Neural progenitor cell (in vitro differentiated cells): ENCODE measurements around the gene RTN4RL1. TPM values are rescaled to one million over a fixed set of nuclear protein-coding genes. Genes with fewer than 3 reads are reported as not detected.

Source experiments
- DNase-seq: peaks from one replicate; pipeline ENCODE4 v3.0.0-alpha.2; 2016; ENCODE audit warnings: low spot score
- H2AFZ ChIP-seq: fragments of 200-600 bp; sonication (generic); replicated peaks from 2 replicates; pipeline ENCODE4 v1.6.1; 2016; ENCODE audit warnings: antibody characterized with exemption
- H3F3A ChIP-seq: fragments of 200-600 bp; sonication (generic); 2 replicates; pipeline ENCODE4 v1.6.1; 2016; ENCODE audit warnings: antibody characterized with exemption, low read depth
- H3K27ac ChIP-seq: fragments of 200-600 bp; sonication (generic); 2 replicates; pipeline ENCODE4 v1.5.1; 2016; ENCODE audit warnings: mild to moderate bottlenecking
- H3K27me3 ChIP-seq: fragments of 200-600 bp; sonication (generic); 2 replicates; pipeline ENCODE4 v1.6.1; 2016; ENCODE audit warnings: mild to moderate bottlenecking, moderate library complexity
- H3K36me3 ChIP-seq: fragments of 200-600 bp; sonication (generic); 2 replicates; pipeline ENCODE4 v1.5.1; 2016
- H3K4me1 ChIP-seq: fragments of 200-600 bp; sonication (generic); 2 replicates; pipeline ENCODE4 v1.6.1; 2016; ENCODE audit warnings: mixed run types
- H3K4me2 ChIP-seq: fragments of 200-600 bp; sonication (generic); 2 replicates; pipeline ENCODE4 v1.6.1; 2016
- H3K4me3 ChIP-seq: fragments of 200-600 bp; sonication (generic); 2 replicates; pipeline ENCODE4 v1.5.1; 2016
- H3K79me2 ChIP-seq: fragments of 200-600 bp; sonication (generic); 2 replicates; pipeline ENCODE4 v1.6.1; 2016; ENCODE audit warnings: low read depth
- H3K9ac ChIP-seq: fragments of 200-600 bp; sonication (generic); 2 replicates; pipeline ENCODE4 v1.6.1; 2016
- H3K9me3 ChIP-seq: fragments of 200-600 bp; sonication (generic); 2 replicates; pipeline ENCODE4 v1.5.1; 2016; ENCODE audit warnings: low read depth
- H4K20me1 ChIP-seq: fragments of 200-600 bp; sonication (generic); 2 replicates; pipeline ENCODE4 v1.6.1; 2016; ENCODE audit warnings: low read depth
- H3K27ac Mint-ChIP-seq: 3 replicates; pipeline ENCODE4 v1.8.0; 2021; ENCODE audit warnings: mixed read lengths
- H3K27me3 Mint-ChIP-seq: 2 replicates; pipeline ENCODE4 v1.8.0; 2022; ENCODE audit warnings: low read depth, mild to moderate bottlenecking, inconsistent platforms, moderate library complexity, mixed read lengths; ENCODE audit not compliant: insufficient read depth
- H3K36me3 Mint-ChIP-seq: 3 replicates; pipeline ENCODE4 v1.8.0; 2021; ENCODE audit warnings: mixed read lengths
- H3K4me1 Mint-ChIP-seq: 3 replicates; pipeline ENCODE4 v1.8.0; 2021; ENCODE audit warnings: mixed read lengths
- H3K4me3 Mint-ChIP-seq: 3 replicates; pipeline ENCODE4 v1.8.0; 2021; ENCODE audit warnings: mild to moderate bottlenecking, moderate library complexity, mixed read lengths
- H3K9me3 Mint-ChIP-seq: 3 replicates; pipeline ENCODE4 v1.8.0; 2020; ENCODE audit warnings: mixed read lengths
- EZH2 ChIP-seq: fragments of 200-600 bp; sonication (generic); IDR thresholded peaks from 2 replicates; pipeline ENCODE4 v1.6.1; 2017; ENCODE audit warnings: antibody characterized with exemption, mild to moderate bottlenecking, moderate library complexity
- EZH2phosphoT487 ChIP-seq: fragments of 200-600 bp; sonication (generic); IDR thresholded peaks from 2 replicates; pipeline ENCODE4 v1.6.1; 2017; ENCODE audit warnings: antibody characterized with exemption
- total RNA-seq: library from RNA; depleted of rRNA; stranded (reverse); fragments of >200 nt; gene quantifications from 2 replicates; pipeline ENCODE4 v1.2.3, GENCODE V29; 2015; ENCODE audit warnings: low replicate concordance
- TF ChIP-seq, protein P1 (sequence below): fragments of 200-600 bp; sonication (generic); IDR thresholded peaks from 2 replicates; pipeline ENCODE4 v1.5.1; 2017; ENCODE audit warnings: antibody characterized with exemption, mild to moderate bottlenecking

Gene RTN4RL1
- total RNA-seq, 1 donor from 2014 or later: 3.4 TPM

DNA sequence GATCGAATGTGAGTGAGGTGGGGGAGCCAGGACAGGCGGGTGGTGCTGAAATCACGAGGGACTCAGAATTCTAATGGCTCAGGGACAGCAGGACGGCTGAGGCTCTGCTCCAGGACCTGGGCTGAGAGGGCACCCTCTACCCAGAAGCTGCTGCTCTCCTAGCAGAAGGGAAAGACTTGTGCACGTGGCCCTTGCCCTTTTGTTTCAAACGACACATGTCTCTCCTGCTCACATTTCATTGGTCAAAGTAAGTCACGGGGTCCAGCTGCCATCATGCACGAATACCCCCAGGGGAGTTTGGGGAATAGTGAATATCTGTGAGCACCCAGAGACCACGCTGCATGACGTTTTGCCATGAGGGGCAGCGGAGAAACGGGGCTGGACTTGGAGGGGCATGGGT, 73.2 kb downstream of the RTN4RL1 start:
- H3K4me1 ChIP-seq: peaks cover 24% of the 10 kb centered on the region
- no peaks in the 10 kb centered on the region for H3K9me3 Mint-ChIP-seq
- H3K27ac ChIP-seq: no peak overlapping the region
- no peaks in the 10 kb centered on the region for H3K36me3 Mint-ChIP-seq
- H3K36me3 ChIP-seq: no peaks in the 10 kb centered on the region
- peaks cover 4% of the 10 kb centered on the region for H3K27me3 ChIP-seq
- DNase-seq: no peak
- H2AFZ ChIP-seq: no peak overlapping the region
- no peak overlapping the region for H3K4me3 ChIP-seq
- no peak overlapping the region for H3K4me3 Mint-ChIP-seq
- H3K9me3 ChIP-seq: no peaks in the 10 kb centered on the region
- no peaks in the 10 kb centered on the region for H3K79me2 ChIP-seq
- H4K20me1 ChIP-seq: no peaks in the 10 kb centered on the region
- no peak overlapping the region for H3K4me2 ChIP-seq
- peaks cover 5% of the 10 kb centered on the region for H3K27me3 Mint-ChIP-seq
- TF ChIP-seq, protein P1, sequence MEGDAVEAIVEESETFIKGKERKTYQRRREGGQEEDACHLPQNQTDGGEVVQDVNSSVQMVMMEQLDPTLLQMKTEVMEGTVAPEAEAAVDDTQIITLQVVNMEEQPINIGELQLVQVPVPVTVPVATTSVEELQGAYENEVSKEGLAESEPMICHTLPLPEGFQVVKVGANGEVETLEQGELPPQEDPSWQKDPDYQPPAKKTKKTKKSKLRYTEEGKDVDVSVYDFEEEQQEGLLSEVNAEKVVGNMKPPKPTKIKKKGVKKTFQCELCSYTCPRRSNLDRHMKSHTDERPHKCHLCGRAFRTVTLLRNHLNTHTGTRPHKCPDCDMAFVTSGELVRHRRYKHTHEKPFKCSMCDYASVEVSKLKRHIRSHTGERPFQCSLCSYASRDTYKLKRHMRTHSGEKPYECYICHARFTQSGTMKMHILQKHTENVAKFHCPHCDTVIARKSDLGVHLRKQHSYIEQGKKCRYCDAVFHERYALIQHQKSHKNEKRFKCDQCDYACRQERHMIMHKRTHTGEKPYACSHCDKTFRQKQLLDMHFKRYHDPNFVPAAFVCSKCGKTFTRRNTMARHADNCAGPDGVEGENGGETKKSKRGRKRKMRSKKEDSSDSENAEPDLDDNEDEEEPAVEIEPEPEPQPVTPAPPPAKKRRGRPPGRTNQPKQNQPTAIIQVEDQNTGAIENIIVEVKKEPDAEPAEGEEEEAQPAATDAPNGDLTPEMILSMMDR: no peak
- TF ChIP-seq EZH2phosphoT487 (no peak), EZH2 (no peak)
- no peak overlapping the region for H3K27ac Mint-ChIP-seq
- H3F3A ChIP-seq: peaks cover 8% of the 10 kb centered on the region
- no peak overlapping the region for H3K9ac ChIP-seq
- peaks cover 44% of the 10 kb centered on the region for H3K4me1 Mint-ChIP-seq

DNA sequence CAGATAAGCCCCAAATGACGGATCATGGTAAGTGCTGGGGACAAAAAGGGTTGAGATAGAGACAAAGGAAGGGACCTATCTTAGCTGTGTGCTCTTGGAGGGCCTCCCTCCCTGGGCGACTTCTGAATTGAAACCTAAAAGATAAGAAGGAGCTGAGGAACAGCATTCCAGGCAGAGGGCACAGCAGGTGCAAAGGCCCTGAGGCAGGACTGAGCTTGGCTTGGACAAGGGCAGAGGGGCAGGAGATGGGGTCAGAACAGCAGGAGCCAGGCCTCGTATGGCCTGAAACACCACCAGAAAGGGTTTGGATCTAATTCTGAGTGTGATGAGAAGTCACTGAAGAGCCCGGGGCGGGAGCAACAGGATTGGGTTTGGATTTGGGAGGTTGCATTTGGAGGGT, 75.4 kb downstream of the RTN4RL1 start:
- no peaks in the 10 kb centered on the region for H3K36me3 ChIP-seq
- H3K27ac Mint-ChIP-seq: no peak overlapping the region
- TF ChIP-seq, protein P1: no peak
- TF ChIP-seq EZH2phosphoT487 (no peak), EZH2 (no peak)

DNA sequence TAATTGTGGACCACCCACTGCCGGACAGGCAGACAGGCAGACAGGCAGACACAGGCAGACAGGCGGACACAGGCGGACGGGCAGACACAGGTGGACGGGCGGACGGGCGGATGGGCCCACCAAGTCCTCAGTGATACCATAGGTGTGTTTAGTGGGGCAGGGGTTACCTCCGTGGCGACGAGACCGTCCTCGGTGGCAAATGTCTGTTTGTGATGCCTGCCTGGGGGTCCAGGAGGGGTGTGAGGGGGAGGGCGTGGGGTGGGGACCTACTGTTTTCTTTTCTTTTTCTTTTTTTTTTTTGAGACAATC, 76.7 kb downstream of the RTN4RL1 start:
- no peaks in the 10 kb centered on the region for H3K9me3 Mint-ChIP-seq

More for the DNA sequence above, 75.4 kb downstream of the RTN4RL1 start:
- no peak overlapping the region for H3K4me2 ChIP-seq
- DNase-seq: no peak
- peaks cover 26% of the 10 kb centered on the region for H3K4me1 ChIP-seq
- H3F3A ChIP-seq: peaks cover 12% of the 10 kb centered on the region
- H2AFZ ChIP-seq: no peak overlapping the region
- H3K9ac ChIP-seq: no peak overlapping the region
- H3K4me3 ChIP-seq: no peak overlapping the region
- H3K79me2 ChIP-seq: no peaks in the 10 kb centered on the region
- H3K27me3 Mint-ChIP-seq: peaks cover 2% of the 10 kb centered on the region
- H3K4me1 Mint-ChIP-seq: peaks cover 46% of the 10 kb centered on the region
- H3K4me3 Mint-ChIP-seq: no peak overlapping the region
- H3K27ac ChIP-seq: no peak overlapping the region
- H3K9me3 ChIP-seq: no peaks in the 10 kb centered on the region
- no peaks in the 10 kb centered on the region for H3K36me3 Mint-ChIP-seq
- no peaks in the 10 kb centered on the region for H3K9me3 Mint-ChIP-seq
- no peaks in the 10 kb centered on the region for H4K20me1 ChIP-seq
- H3K27me3 ChIP-seq: peaks cover 4% of the 10 kb centered on the region

More for the DNA sequence above, 76.7 kb downstream of the RTN4RL1 start:
- TF ChIP-seq, protein P1: no peak
- TF ChIP-seq EZH2 (no peak), EZH2phosphoT487 (no peak)
- Histone ChIP-seq H3K79me2 (no peaks in the 10 kb centered on the region), H3K4me3 (no peak overlapping the region), H3K4me2 (no peak overlapping the region), H3K27ac (no peak overlapping the region), H3F3A (peaks cover 12% of the 10 kb centered on the region), H3K36me3 (no peaks in the 10 kb centered on the region), H3K9me3 (no peaks in the 10 kb centered on the region), H4K20me1 (no peaks in the 10 kb centered on the region), H2AFZ (no peak overlapping the region), H3K27me3 (peaks cover 4% of the 10 kb centered on the region), H3K9ac (no peak overlapping the region), H3K4me1 (peaks cover 26% of the 10 kb centered on the region)
- peaks cover 6% of the 10 kb centered on the region for H3K27me3 Mint-ChIP-seq
- no peak overlapping the region for H3K4me3 Mint-ChIP-seq
- peak overlapping the region; percentile 46 for H3K27ac Mint-ChIP-seq
- DNase-seq: no peak
- H3K4me1 Mint-ChIP-seq: peaks cover 43% of the 10 kb centered on the region
- H3K36me3 Mint-ChIP-seq: no peaks in the 10 kb centered on the region
